HFF-Myc (cell line): Measurements from ENCODE around the gene FAM78A.

Source experiments
- DNase-seq: peaks from one replicate; pipeline ENCODE4 v3.0.0-alpha.2; 2011; ENCODE audit warnings: low read depth; ENCODE audit errors: extremely low read depth
- H3K4me3 ChIP-seq: replicated peaks from 2 replicates; pipeline ENCODE4 v1.5.1; 2011; ENCODE audit warnings: low read depth, mild to moderate bottlenecking, control low read depth, low read length
- CTCF ChIP-seq: IDR thresholded peaks from 2 replicates; pipeline ENCODE4 v1.5.1; 2012; ENCODE audit warnings: mild to moderate bottlenecking, low read depth, low read length, control low read depth; ENCODE audit errors: missing control alignments

FAM78A gene

GRCh38 chr9:131276891-131277286 lies 579 bp upstream of the FAM78A start:
- no peak overlapping the region for H3K4me3 ChIP-seq
- no peak for DNase-seq
- no peak for TF ChIP-seq CTCF

- no peak for TF ChIP-seq CTCF
- no peak overlapping the region for H3K4me3 ChIP-seq
- DNase-seq, result no peak
Observed at GRCh38 chr9:131275332-131276093, 797 bp downstream of the FAM78A start.

- DNase-seq, result no peak
- H3K4me3 ChIP-seq, result no peak overlapping the region
- no peak for TF ChIP-seq CTCF
Observed at GRCh38 chr9:131274674-131275331, 1.5 kb downstream of the FAM78A start.

- H3K4me3 ChIP-seq, result no peak overlapping the region
- no peak for DNase-seq
- TF ChIP-seq CTCF, result no peak
Observed at GRCh38 chr9:131273856-131274673, 2.2 kb downstream of the FAM78A start.

- no peak for TF ChIP-seq CTCF
- no peak overlapping the region for H3K4me3 ChIP-seq
- DNase-seq, result no peak
Observed at GRCh38 chr9:131273146-131273855, 3.0 kb downstream of the FAM78A start.

- no peak overlapping the region for H3K4me3 ChIP-seq
- no peak for DNase-seq
- no peak for TF ChIP-seq CTCF
Observed at GRCh38 chr9:131272212-131272611, 4.1 kb downstream of the FAM78A start.
